H1 (cell line): Measurements from ENCODE around the gene HDDC3. TPM values are rescaled to one million over a fixed set of nuclear protein-coding genes. Genes with fewer than 3 reads are reported as not detected.
A peak's percentile ranks its signal among the peaks of the same experiment; 100 is the strongest.

Experiments used
- CTCF ChIA-PET: fragments of 300-600 bp; sonication (Branson Sonifier 250); formaldehyde crosslinking; loops from one replicate; lab custom pipeline; 2021; ENCODE audit not compliant: partially characterized antibody; lab: Charles Lee
- POLR2A ChIA-PET: fragments of 300-600 bp; sonication (Branson Sonifier 250); formaldehyde crosslinking; loops from one replicate; lab custom pipeline; 2021; ENCODE audit warnings: inconsistent platforms; ENCODE audit not compliant: partially characterized antibody; lab: Charles Lee
- DNase-seq, 2 experiments: peaks; one replicate each; pipeline versions ENCODE4 v3.0.0 to v3.0.0-alpha.2; 2010 to 2022; ENCODE audit warnings: low spot score in 2 of 2, low read depth in 1 of 2, mixed read lengths in 1 of 2
- FAIRE-seq: peaks from 2 replicates; lab custom pipeline; 2011; peaks lifted over from hg19 to GRCh38; lab: Jason Lieb, UNC
- H2AFZ ChIP-seq: 2 replicates; pipeline ENCODE4 v1.8.1; 2012; ENCODE audit warnings: low read length, inconsistent platforms
- H2AK5ac ChIP-seq: 2 replicates; pipeline ENCODE4 v1.6.1; 2013; ENCODE audit warnings: low read depth, low read length
- H2BK120ac ChIP-seq: replicated peaks from 2 replicates; pipeline ENCODE3; 2013; ENCODE audit warnings: low read depth, low read length, inconsistent platforms
- H2BK12ac ChIP-seq: 2 replicates; pipeline ENCODE4 v1.6.1; 2013; ENCODE audit warnings: low read depth, low read length
- H2BK15ac ChIP-seq: 2 replicates; pipeline ENCODE4 v1.6.1; 2013; ENCODE audit warnings: low read length
- H2BK20ac ChIP-seq: 2 replicates; pipeline ENCODE4 v1.6.1; 2013; ENCODE audit warnings: low read length
- H2BK5ac ChIP-seq: 2 replicates; pipeline ENCODE4 v1.6.1; 2013; ENCODE audit warnings: low read depth, low read length
- H3K14ac ChIP-seq: 2 replicates; pipeline ENCODE4 v1.6.1; 2013; ENCODE audit warnings: inconsistent platforms; ENCODE audit not compliant: insufficient read length
- H3K18ac ChIP-seq: 2 replicates; pipeline ENCODE4 v1.6.1; 2013; ENCODE audit warnings: low read length; ENCODE audit errors: extremely low read depth
- H3K23ac ChIP-seq: 2 replicates; pipeline ENCODE4 v1.6.1; 2013; ENCODE audit warnings: inconsistent platforms; ENCODE audit not compliant: insufficient read length
- H3K23me2 ChIP-seq: 2 replicates; pipeline ENCODE4 v1.6.1; 2013; ENCODE audit warnings: low read depth, low read length
- H3K27ac ChIP-seq: 2 replicates; pipeline ENCODE4 v1.6.1; 2011; ENCODE audit warnings: low read depth, low read length, inconsistent platforms
- H3K27me3 ChIP-seq, 4 experiments: replicated peaks in 1 of 4; 1 replicate in 1 of 4; 2 replicates in 3 of 4; pipeline versions ENCODE4 v1.6.1 to v1.8.1; 2011 to 2013; ENCODE audit warnings: low read length in 3 of 4, mild to moderate bottlenecking in 3 of 4, inconsistent platforms in 2 of 4, mixed read lengths in 2 of 4, moderate library complexity in 1 of 4; ENCODE audit not compliant: control insufficient read depth in 3 of 4, insufficient read depth in 3 of 4; ENCODE audit errors: extremely low read depth in 1 of 4
- H3K36me3 ChIP-seq, 4 experiments: 2 replicates each; pipeline versions ENCODE4 v1.6.1 to v1.8.1; 2011 to 2013; ENCODE audit warnings: mild to moderate bottlenecking in 4 of 4, low read length in 3 of 4, moderate library complexity in 2 of 4, control low read depth in 1 of 4, inconsistent platforms in 1 of 4; ENCODE audit not compliant: insufficient read depth in 4 of 4, control insufficient read depth in 2 of 4
- H3K4ac ChIP-seq: replicated peaks from 2 replicates; pipeline ENCODE3; 2013; ENCODE audit warnings: low read length, low read depth, mixed read lengths, inconsistent platforms; ENCODE audit not compliant: insufficient read length
- H3K4me1 ChIP-seq, 4 experiments: replicated peaks in 1 of 4; 1 replicate in 1 of 4; 2 replicates in 3 of 4; pipeline versions ENCODE4 v1.6.1 to v1.8.1; 2011 to 2013; ENCODE audit warnings: low read length in 3 of 4, inconsistent platforms in 2 of 4, mixed read lengths in 1 of 4; ENCODE audit not compliant: insufficient read depth in 4 of 4, control insufficient read depth in 3 of 4
- H3K4me2 ChIP-seq, 2 experiments: 2 replicates each; pipeline versions ENCODE4 v1.6.1 to v1.8.1; 2011 to 2013; ENCODE audit warnings: low read depth in 2 of 2, low read length in 2 of 2, control low read depth in 1 of 2, inconsistent platforms in 1 of 2, mild to moderate bottlenecking in 1 of 2; ENCODE audit not compliant: insufficient read depth in 1 of 2
- H3K4me3 ChIP-seq, 4 experiments: fragments of 200-600, 300-600 bp in 1 of 4; sonication (generic), shearing (Covaris generic), sonication (Bioruptor Twin) in 1 of 4; 2 replicates each; pipeline versions ENCODE4 v1.5.1 to v1.8.1; 2011 to 2016; ENCODE audit warnings: low read length in 4 of 4, low read depth in 3 of 4, control low read depth in 2 of 4, inconsistent platforms in 2 of 4, mild to moderate bottlenecking in 2 of 4, mixed read lengths in 1 of 4, moderate library complexity in 1 of 4; ENCODE audit not compliant: insufficient read depth in 2 of 4; ENCODE audit errors: extremely low read depth in 1 of 4
- H3K56ac ChIP-seq: replicated peaks from 2 replicates; pipeline ENCODE3; 2013; ENCODE audit warnings: low read depth, mild to moderate bottlenecking, mixed read lengths, low read length, inconsistent platforms; ENCODE audit not compliant: insufficient read length
- H3K79me1 ChIP-seq: 2 replicates; pipeline ENCODE4 v1.6.1; 2013; ENCODE audit warnings: low read depth, low read length, control low read depth
- H3K79me2 ChIP-seq, 2 experiments: 2 replicates each; pipeline versions ENCODE4 v1.6.1 to v1.8.1; 2012 to 2013; ENCODE audit warnings: low read length in 2 of 2, mild to moderate bottlenecking in 2 of 2, inconsistent platforms in 1 of 2; ENCODE audit not compliant: insufficient read depth in 2 of 2, control insufficient read depth in 1 of 2
- H3K9ac ChIP-seq, 4 experiments: replicated peaks in 1 of 4; 1 replicate in 1 of 4; 2 replicates in 3 of 4; pipeline versions ENCODE4 v1.6.1 to v1.8.1; 2011 to 2013; ENCODE audit warnings: low read depth in 3 of 4, low read length in 3 of 4, control low read depth in 2 of 4, mild to moderate bottlenecking in 2 of 4, moderate library complexity in 2 of 4, inconsistent platforms in 1 of 4; ENCODE audit errors: extremely low read depth in 1 of 4
- H3K9me3 ChIP-seq, 2 experiments: 2 replicates each; pipeline versions ENCODE4 v1.6.1 to v1.8.1; 2012 to 2013; ENCODE audit warnings: mild to moderate bottlenecking in 2 of 2, moderate library complexity in 2 of 2, control low read depth in 1 of 2, inconsistent platforms in 1 of 2, low read depth in 1 of 2, low read length in 1 of 2, mixed read lengths in 1 of 2; ENCODE audit not compliant: insufficient read depth in 2 of 2
- H4K20me1 ChIP-seq, 2 experiments: replicated peaks in 1 of 2; 2 replicates each; pipeline versions ENCODE3 to v1.8.1; 2011 to 2013; ENCODE audit warnings: inconsistent platforms in 2 of 2, low read length in 2 of 2, mild to moderate bottlenecking in 1 of 2; ENCODE audit not compliant: insufficient read depth in 2 of 2, control insufficient read depth in 1 of 2
- H4K5ac ChIP-seq: 2 replicates; pipeline ENCODE4 v1.6.1; 2013; ENCODE audit warnings: low read length, low read depth, mixed read lengths, inconsistent platforms; ENCODE audit not compliant: insufficient read length
- H4K8ac ChIP-seq: 2 replicates; pipeline ENCODE4 v1.8.0; 2013; ENCODE audit warnings: mild to moderate bottlenecking, moderate library complexity, low read length, inconsistent platforms; ENCODE audit not compliant: insufficient read depth; ENCODE audit errors: extremely low read depth
- H4K91ac ChIP-seq: replicated peaks from 2 replicates; pipeline ENCODE3; 2013; ENCODE audit warnings: low read length, mixed read lengths, inconsistent platforms; ENCODE audit not compliant: insufficient read length
- ASH2L ChIP-seq: fragments of 200-600, 300-600 bp; sonication (generic); IDR thresholded peaks from one replicate; pipeline ENCODE4 v1.7.1; 2017; ENCODE audit warnings: low read length
- CREB1 ChIP-seq: IDR thresholded peaks from 2 replicates; pipeline ENCODE4 v1.6.1; 2012; ENCODE audit warnings: inconsistent platforms
- EZH2 ChIP-seq: fragments of 200-600 bp; sonication (generic); IDR thresholded peaks from 2 replicates; pipeline ENCODE4 v1.7.1; 2012; ENCODE audit warnings: low read depth, mild to moderate bottlenecking, moderate library complexity, low read length, inconsistent platforms; ENCODE audit not compliant: severe bottlenecking
- MAX ChIP-seq: IDR thresholded peaks from 2 replicates; pipeline ENCODE4 v1.6.1; 2012; ENCODE audit warnings: inconsistent platforms
- NRF1 ChIP-seq: IDR thresholded peaks from 2 replicates; pipeline ENCODE4 v1.6.1; 2011; ENCODE audit warnings: mild to moderate bottlenecking, low read depth, low read length, improper control_type of control experiment
- PHF8 ChIP-seq: fragments of 200-600 bp; sonication (generic); conservative IDR thresholded peaks from 2 replicates; pipeline ENCODE4 v1.7.1; 2012; ENCODE audit warnings: low read depth, mild to moderate bottlenecking, inconsistent platforms, low read length, moderate library complexity
- TAF1 ChIP-seq: IDR thresholded peaks from 2 replicates; pipeline ENCODE4 v1.6.1; 2011; ENCODE audit warnings: mild to moderate bottlenecking, low read depth, low read length
- WGBS, 2 experiments: shearing (Covaris generic) in 1 of 2; methylation state at CpG; one replicate each; pipeline versions ENCODE4 v1.1.6 to v1.1.7; 2013 to 2015; ENCODE audit warnings: low lambda C conversion rate in 2 of 2, mixed read lengths in 2 of 2, inconsistent platforms in 1 of 2, low coverage in 1 of 2, missing lambda C conversion rate in 1 of 2; ENCODE audit not compliant: insufficient replicate concordance in 2 of 2, insufficient coverage in 1 of 2, insufficient read length in 1 of 2; ENCODE audit errors: extremely low coverage in 1 of 2, missing lambda C conversion rate in 1 of 2; 5-methylcytosine and 5-hydroxymethylcytosine counted together
- polyA plus RNA-seq, 7 experiments: library from polyadenylated mRNA; depleted of rRNA in 3 of 7; stranded (reverse) in 5 of 7; unstranded in 2 of 7; fragments of >200 nt in 5 of 7; fragments of 200-250 nt in 2 of 7; gene quantifications; 1 replicate in 5 of 7; 2 replicates in 1 of 7; 4 replicates in 1 of 7; pipeline versions ENCODE4 v1.2.1 to v1.2.3, GENCODE V29; 2011 to 2013; ENCODE audit warnings: missing spikeins in 2 of 7, mixed read lengths in 2 of 7
- total RNA-seq: library from RNA; stranded (reverse); fragmentation: NEBNext Ultra II Directional; extraction: Animal tissue kit (Norgen Biotek cat#: 25700); gene quantifications from 2 replicates; pipeline ENCODE4 v1.2.1, GENCODE V29; 2021

Gene HDDC3
- total and polyA plus RNA-seq, 2 of the 8 experiments (the other 6 are each of a cell fraction or from before 2014, with no cell fraction given): 16.3 to 16.5 TPM

- Histone ChIP-seq H3K79me1 (no peaks in the 10 kb centered on the region), H4K91ac (no peak overlapping the region), H3K23ac (no peak overlapping the region), H3K79me2 (no peaks in the 10 kb centered on the region), H3K18ac (0 out of 2 replicates have a peak overlapping the region, but pooled peaks have one; percentile 48), H3K23me2 (peaks cover 14% of the 10 kb centered on the region; the same call in 1 of the 2 replicates), H3K4me1 (peaks cover 5 to 8% (median 7%) of the 10 kb centered on the region in 4 experiments; a peak in 6 of 7 replicates), H4K8ac (0 out of 2 replicates have a peak overlapping the region, but pooled peaks have one; percentile 8), H3K14ac (no peak overlapping the region), H4K5ac (no peak overlapping the region), H2BK20ac (no peak overlapping the region), H2BK15ac (no peak overlapping the region), H2AK5ac (no peak overlapping the region), H3K4ac (no peak overlapping the region), H3K9ac (peak overlapping the region in 3 of 4 experiments; percentile 45 to 53 (median 53); a peak in 4 of 7 replicates), H2BK12ac (no peak overlapping the region), H4K20me1 (peaks cover 0 to 5% of the 10 kb centered on the region in 2 experiments), H3K4me2 (peak overlapping the region; percentile 91 to 97), H3K56ac (no peak overlapping the region), H3K4me3 (peak overlapping the region; percentile 52 to 77 (median 73)), H3K27ac (no peak overlapping the region), H3K9me3 (no peaks in the 10 kb centered on the region), H3K36me3 (no peaks in the 10 kb centered on the region; a peak in 2 of 8 replicates), H2BK120ac (no peak overlapping the region), H3K27me3 (peaks cover 0 to 16% (median 9%) of the 10 kb centered on the region in 4 experiments; a peak in 5 of 7 replicates), H2BK5ac (peak overlapping the region; percentile 35; the same call in 1 of the 2 replicates), H2AFZ (peak overlapping the region; percentile 12)
- POLR2A ChIA-PET: interaction anchor here (0.9 to 3.3 kb wide), 4 partner anchors 17 to 52 kb away, joined by 3 to 24 read pairs (median 4); partner anchors contain the start of genes HDDC3, RCCD1 and UNC45A
- peak in 1 of 2 experiments; percentile 86 for DNase-seq
- 2% methylated on average over 35 of the region's 71 CpGs; no CpG with 5 or more reads in 1 of the 2 experiments for WGBS, 2 experiments
- FAIRE-seq: no peak
- CTCF ChIA-PET: interaction anchor here (0.7 to 13.3 kb wide), 18 partner anchors 8 to 1045 kb away, joined by 3 to 187 read pairs (median 3); partner anchors contain the start of genes FES, HDDC3 and UNC45A
- TF ChIP-seq NRF1: peak; percentile 49
- TF ChIP-seq EZH2: peak; percentile 39
- peak; percentile 57; the same call in 1 of the 2 replicates for TF ChIP-seq MAX
- peak; percentile 38; the same call in 1 of the 2 replicates for TF ChIP-seq TAF1
- TF ChIP-seq PHF8: 0 out of 2 replicates have a peak, but pooled peaks have one; percentile 34
- peak; percentile 60 for TF ChIP-seq ASH2L
- peak; percentile 24; the same call in 1 of the 2 replicates for TF ChIP-seq CREB1
Measured at GRCh38 chr15:90902040-90902839, 30.1 kb downstream of the HDDC3 start.
